Nephron progenitor cell (in vitro differentiated cells): Measurements from ENCODE around the gene PLCG2.

Source experiments
- DNase-seq: peaks from one replicate; pipeline ENCODE4 v3.0.0; 2021
- H3K27ac Mint-ChIP-seq: 2 replicates; pipeline ENCODE4 v1.8.0; 2021; ENCODE audit warnings: mild to moderate bottlenecking, moderate library complexity, mixed read lengths
- H3K27me3 Mint-ChIP-seq: 2 replicates; pipeline ENCODE4 v1.8.0; 2021; ENCODE audit warnings: mild to moderate bottlenecking, low read depth, mixed read lengths; ENCODE audit not compliant: poor library complexity
- H3K36me3 Mint-ChIP-seq: 2 replicates; pipeline ENCODE4 v1.8.0; 2021; ENCODE audit warnings: low read depth, mixed read lengths
- H3K4me1 Mint-ChIP-seq: 2 replicates; pipeline ENCODE4 v1.8.0; 2021; ENCODE audit warnings: mixed read lengths
- H3K4me3 Mint-ChIP-seq: 2 replicates; pipeline ENCODE4 v1.8.0; 2021; ENCODE audit warnings: mild to moderate bottlenecking, moderate library complexity, mixed read lengths
- H3K9me3 Mint-ChIP-seq: 2 replicates; pipeline ENCODE4 v1.8.0; 2021; ENCODE audit warnings: mild to moderate bottlenecking, moderate library complexity, mixed read lengths
- CTCF ChIP-seq: fragments of 200-600 bp; sonication (generic); IDR thresholded peaks from 2 replicates; pipeline ENCODE4 v1.5.0; 2021; ENCODE audit warnings: antibody characterized with exemption

The PLCG2 gene

GRCh38 chr16:81778861-81779535, at the start of gene PLCG2:
Gene PLCG2 (plus strand): TSS chr16:81779291. CDS start chr16:81785990, 6,699 bp downstream.
- Mint-ChIP-seq H3K4me1 (peaks cover 34% of the 10 kb centered on the region), H3K9me3 (peaks cover 14% of the 10 kb centered on the region), H3K27ac (no peak within 1 kb of the TSS), H3K36me3 (no peaks in the 10 kb centered on the region), H3K4me3 (peak within 1 kb of the TSS; percentile 90), H3K27me3 (peaks cover 73% of the 10 kb centered on the region)
- peak; percentile 86 for DNase-seq
- TF ChIP-seq CTCF, result no peak

- TF ChIP-seq CTCF, result no peak
- peaks cover 42% of the 10 kb centered on the region for H3K4me1 Mint-ChIP-seq
- H3K9me3 Mint-ChIP-seq, result no peaks in the 10 kb centered on the region
- H3K4me3 Mint-ChIP-seq, result no peak overlapping the region
- peak; percentile 26 for DNase-seq
- H3K36me3 Mint-ChIP-seq, result no peaks in the 10 kb centered on the region
- no peak overlapping the region for H3K27ac Mint-ChIP-seq
- H3K27me3 Mint-ChIP-seq, result peaks cover 20% of the 10 kb centered on the region
These were observed 49.6 kb upstream of the PLCG2 start for GRCh38 chr16:81729451-81729850.

GRCh38 chr16:81730090-81731051, 48.7 kb upstream of the PLCG2 start:
- peak overlapping the region; percentile 80 for H3K4me3 Mint-ChIP-seq

GRCh38 chr16:81731649-81732048, 47.4 kb upstream of the PLCG2 start:
- peaks cover 19% of the 10 kb centered on the region for H3K27me3 Mint-ChIP-seq
- no peaks in the 10 kb centered on the region for H3K36me3 Mint-ChIP-seq
- no peaks in the 10 kb centered on the region for H3K9me3 Mint-ChIP-seq
- TF ChIP-seq CTCF, result no peak
- no peak overlapping the region for H3K27ac Mint-ChIP-seq
- peaks cover 41% of the 10 kb centered on the region for H3K4me1 Mint-ChIP-seq
- DNase-seq, result no peak
- no peak overlapping the region for H3K4me3 Mint-ChIP-seq

More at GRCh38 chr16:81730090-81731051, 48.7 kb upstream of the PLCG2 start:
- peak; percentile 68 for TF ChIP-seq CTCF
- H3K9me3 Mint-ChIP-seq, result no peaks in the 10 kb centered on the region
- peaks cover 20% of the 10 kb centered on the region for H3K27me3 Mint-ChIP-seq
- DNase-seq, result peak; percentile 98
- no peak overlapping the region for H3K27ac Mint-ChIP-seq
- peaks cover 38% of the 10 kb centered on the region for H3K4me1 Mint-ChIP-seq
- H3K36me3 Mint-ChIP-seq, result no peaks in the 10 kb centered on the region

- Mint-ChIP-seq H3K27ac (no peak overlapping the region), H3K4me1 (peaks cover 47% of the 10 kb centered on the region), H3K27me3 (peaks cover 20% of the 10 kb centered on the region), H3K4me3 (no peak overlapping the region), H3K9me3 (no peaks in the 10 kb centered on the region), H3K36me3 (no peaks in the 10 kb centered on the region)
- TF ChIP-seq CTCF, result no peak
- no peak for DNase-seq
These were observed 46.4 kb upstream of the PLCG2 start for GRCh38 chr16:81732699-81733098.
